Stimulated activated CD8-positive, alpha-beta memory T cell treated with anti-CD3 and anti-CD28 coated beads, Interleukin-15, amount 100 ng/mL, for 1 hour (primary cell): Measurements from ENCODE around the gene MTERF4.
"Not testable (repeated sequence)": the region's sequence is repeated elsewhere in the genome, so short reads cannot be mapped to it uniquely, and the experiment has no call there.

Source experiments
- DNase-seq: peaks from one replicate; pipeline ENCODE4 v3.0.0-alpha.2; 2020; ENCODE audit warnings: low read depth

MTERF4 gene

DNA sequence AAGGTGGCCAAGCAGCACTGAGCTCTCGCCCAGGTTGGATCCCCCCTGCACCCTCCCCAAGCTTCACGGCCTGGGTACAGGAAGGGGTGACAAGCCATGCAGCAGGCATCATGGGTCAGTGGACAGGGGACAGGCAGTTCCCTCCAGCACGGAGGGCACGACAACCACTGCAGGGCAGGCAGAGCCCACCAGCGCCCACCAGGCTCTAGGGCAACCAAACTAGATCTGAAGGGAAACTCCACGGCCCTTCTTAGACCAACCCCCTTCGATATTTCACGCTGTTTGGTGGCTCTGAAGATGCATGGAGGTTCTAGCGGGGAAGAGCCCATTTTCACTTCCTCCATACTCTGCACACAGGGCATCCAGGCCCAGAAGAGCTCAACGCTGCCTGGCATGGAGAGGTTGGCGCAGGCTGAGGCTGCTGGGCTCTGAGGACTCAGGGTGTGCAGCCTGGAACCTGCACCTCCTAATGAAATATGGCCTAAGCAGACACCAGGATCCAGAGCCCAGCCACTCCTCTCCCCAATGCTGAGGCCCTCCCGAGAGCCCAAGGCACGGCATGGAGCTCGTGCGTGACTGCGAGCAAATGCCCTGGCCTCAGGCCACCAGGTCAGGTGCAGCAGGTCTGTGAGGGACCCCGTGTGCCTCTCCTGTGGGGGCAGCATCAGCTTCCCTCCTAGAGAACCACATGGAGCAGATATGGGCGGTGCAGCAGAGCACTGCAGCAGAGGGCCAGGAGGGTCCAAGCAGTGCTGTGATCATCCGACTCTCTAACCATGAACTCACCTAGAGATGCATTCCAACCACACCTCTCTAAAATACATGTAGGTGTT is 8.7 kb upstream of the MTERF4 start:
- no peak for DNase-seq

DNA sequence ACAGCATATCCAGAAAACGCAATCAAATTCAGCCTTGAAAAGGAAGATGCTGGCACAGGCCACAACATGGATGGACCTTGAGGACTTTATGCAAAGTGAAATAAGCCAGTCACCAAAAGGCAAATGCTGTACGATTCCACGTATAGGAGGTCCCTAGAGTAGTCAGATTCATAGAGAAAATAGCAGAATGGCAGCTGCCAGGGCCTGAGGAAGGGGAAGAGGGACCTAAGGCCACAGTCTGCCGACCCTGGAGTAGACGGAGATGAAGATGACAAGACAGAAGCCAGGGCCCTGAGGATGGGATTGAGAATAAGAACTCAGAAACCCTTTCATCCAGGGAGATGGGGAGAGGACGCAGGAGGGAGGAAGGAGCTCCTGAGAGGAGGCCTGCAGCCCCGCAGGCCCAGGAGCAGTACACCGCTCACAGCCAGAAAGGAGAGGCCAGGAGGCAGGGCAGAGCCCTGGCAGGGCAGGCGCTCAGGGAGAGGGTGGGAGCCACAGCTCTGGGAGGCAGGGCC is 8.1 kb upstream of the MTERF4 start:
- no peak for DNase-seq

DNA sequence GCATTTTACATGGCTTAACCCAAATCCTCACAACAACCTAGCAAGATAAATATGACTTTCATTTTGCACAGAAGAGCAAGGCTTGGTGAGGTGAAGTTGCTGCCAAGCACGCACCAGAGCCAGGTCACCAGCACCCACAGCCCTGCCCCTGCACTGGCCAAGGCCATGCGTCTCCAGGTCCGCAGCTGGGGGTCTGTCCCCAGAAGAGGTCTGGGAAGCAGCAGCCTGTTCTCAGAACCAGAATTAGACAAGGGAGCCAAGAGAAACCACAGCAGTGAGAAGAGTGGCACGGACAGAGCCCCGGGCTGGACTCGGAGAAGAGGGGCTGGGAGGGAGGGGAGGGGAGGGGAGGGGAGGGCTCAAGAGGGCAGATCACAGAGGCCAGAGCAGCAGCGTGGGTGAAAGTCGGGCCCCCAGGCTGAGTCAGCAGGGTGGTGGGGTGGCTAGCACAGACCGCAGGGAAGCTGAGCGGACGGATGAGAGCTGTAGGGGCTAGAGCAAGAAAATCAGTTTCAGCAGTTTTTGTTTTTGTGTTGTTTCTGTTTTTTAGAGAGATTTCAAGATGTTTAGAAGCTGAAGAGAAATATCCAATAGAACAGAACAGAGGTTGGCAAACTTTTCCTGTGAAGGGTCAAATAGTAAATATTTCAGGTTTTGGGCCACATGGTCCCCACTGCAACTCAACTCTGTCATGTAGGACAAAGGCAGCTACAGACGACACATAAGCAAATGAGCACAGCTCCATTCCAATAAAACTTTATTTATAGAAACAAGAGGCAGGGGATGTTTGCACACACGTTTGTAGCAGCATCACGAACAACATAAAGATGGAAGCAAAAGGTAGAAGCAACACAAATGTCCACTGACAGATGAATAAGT is 7.4 kb upstream of the MTERF4 start:
- no peak for DNase-seq

DNA sequence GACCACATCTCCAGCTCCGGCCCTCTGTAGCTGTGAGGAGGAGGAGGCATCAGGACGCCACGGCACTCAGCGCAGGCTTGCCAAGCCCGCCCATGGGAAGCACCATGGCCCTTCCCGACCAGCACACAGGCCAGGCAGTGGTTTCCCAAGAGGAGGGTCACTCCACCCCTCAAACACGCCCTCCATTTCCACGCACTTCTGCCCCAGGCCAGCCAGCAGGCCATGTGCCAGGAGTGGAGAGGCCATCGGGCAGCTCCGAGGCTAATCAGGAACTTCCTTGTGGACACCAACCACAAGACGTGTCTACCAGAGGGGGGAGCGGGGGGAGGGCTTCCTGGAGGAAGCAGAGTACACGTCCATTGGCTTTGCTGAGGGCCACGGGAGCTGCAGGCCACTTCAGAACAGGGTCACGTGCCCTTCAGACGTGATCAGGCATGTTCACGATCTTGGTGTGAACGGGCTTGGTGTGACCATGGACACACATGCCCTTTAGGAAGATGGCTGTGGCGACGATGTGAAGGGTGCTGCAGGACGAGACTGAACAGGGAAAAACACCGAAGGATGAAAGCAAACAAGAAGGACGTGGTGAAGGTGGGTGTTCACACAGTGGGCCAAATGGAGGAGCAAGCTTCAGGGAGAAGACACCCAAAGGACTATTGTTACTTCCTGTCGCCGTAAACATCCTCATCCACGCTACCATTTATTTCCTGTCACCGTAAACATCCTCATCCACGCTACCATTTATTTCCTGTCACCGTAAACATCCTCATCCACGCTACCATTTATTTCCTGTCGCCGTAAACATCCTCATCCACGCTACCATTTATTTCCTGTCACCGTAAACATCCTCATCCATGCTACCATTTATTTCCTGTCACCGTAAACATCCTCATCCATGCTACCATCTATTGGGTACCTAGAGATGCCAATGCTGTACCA is 6.5 kb upstream of the MTERF4 start:
- no peak for DNase-seq

DNA sequence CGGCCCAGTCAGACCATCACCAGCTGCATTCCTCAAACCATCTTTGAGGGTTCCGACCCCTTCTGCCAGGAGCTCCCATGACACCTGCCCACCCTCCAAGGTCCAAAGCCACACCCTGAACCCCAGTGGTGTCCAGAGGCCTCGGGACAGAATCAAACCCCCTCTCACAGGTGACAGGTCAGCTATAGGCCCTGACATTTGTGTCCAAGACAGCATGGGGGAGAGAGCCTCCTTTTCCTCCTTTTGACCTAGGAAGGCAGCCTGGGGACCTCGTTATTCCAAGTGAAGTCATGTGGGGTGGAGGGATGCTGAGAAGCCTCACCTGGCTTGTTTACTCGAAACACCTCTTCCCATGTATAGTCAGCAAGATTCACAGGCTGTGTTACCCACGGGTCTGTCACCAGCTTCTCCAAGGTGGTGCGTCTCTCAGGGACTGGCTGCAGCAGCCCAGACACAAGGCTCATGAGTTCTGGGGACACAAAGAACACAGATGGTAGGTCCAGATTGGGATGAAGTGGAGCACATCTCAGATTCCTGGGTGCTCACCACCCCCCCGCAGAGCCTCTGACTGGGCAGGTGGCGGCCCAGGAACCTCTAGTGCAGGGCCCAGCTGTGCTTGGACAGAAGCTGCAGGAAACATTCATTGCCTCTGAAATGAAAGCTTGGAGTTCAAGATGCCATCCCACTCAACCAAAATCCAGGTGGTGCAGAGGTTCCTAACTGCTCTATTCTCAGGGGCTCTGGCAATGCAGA is 5.1 kb upstream of the MTERF4 start:
- no peak for DNase-seq

DNA sequence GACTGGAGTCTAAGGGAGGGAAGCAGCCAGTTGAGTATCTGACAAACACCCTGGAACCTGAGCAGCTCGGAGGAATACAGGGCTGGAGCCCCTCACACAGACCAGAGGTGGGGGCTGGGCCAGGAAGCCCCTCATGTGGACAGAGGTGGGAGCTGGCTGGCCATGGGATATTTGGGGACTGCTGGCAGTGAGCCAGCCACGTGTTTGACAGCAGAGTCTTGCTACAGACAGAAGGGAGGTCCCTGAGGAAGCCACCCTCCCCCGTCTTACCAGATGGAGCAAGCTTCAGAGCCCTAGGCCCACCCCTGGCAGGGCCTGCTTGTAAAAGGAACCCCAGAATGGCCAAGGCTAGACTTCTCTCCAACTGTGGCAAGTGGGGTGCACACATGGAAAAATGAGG is 3.6 kb upstream of the MTERF4 start:
- DNase-seq: no peak

DNA sequence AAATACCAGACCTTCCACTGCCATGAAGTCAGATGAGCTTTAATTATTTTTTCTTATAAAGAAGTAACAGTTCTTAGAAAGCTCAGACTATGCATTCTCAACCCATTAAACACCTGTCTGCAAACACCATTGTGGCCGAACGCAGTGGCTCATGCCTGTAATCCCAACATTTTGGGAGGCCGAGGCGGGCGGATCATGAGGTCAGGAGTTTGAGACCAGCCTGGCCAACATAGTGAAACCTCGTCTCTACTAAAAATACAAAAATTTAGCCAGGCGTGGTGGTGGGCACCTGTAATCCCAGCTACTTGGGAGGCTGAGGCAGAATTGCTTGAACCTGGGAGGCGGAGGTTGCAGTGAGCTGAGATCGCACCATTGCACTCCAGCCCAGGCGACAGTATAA is 2.5 kb upstream of the MTERF4 start:
- DNase-seq: not testable (repeated sequence)

DNA sequence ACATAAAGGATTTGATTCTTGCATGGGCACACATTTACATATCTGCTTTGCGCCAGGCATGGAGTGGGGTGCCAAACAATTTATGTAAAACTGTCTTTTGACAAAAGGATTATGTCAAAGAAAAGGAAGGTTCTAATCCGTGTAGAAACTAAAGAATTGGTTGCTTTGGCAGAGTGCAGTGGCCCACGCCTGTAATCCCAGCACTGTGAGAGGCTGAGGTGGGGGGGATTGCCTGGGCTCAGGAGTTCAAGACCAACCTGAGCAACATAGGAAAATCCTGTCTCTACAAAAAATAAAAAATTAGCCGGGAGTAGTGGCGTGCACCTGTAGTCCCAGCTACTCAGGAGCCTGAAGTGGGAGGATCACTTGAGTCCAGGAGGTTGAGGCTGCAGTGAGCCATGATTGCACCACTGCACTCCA is 1.1 kb upstream of the MTERF4 start:
- no peak for DNase-seq

DNA sequence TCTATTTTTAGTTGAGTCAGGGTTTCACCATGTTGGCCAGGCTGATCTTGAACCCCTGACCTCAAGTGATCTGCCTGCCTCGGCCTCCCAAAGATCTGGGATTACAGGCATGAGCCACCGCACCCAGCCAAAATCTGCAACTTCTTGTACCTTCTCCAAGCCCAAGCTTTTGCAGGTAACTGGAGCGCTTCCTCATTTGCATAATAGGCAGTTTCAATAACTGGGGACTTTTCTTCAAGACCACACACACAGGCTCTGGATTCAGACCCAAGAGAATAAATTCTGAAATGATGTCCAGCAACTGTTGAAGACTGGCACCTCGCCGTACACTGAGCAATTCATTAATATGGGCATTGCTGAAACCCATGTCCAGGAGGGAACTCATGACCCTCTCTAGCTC is 2.8 kb downstream of the MTERF4 start:
- no peak for DNase-seq

DNA sequence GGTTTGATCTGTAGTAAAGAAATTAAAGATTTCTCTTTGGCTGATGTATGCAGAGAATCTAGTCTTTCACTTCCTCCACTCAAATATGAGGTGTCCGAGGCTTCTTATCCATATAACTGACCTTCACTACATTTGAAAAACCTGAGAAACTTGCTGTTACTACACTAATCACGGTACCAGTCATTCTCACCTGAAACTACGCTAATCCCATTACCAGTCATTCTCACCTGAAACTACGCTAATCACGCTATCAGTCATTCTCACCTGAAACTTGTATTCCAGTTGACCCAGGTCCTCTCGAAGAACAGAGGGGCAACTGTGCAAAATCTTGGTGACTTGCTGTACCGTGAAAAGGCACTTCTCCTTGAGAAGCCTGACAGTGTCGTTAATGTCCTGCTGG is 5.1 kb downstream of the MTERF4 start:
- no peak for DNase-seq

DNA sequence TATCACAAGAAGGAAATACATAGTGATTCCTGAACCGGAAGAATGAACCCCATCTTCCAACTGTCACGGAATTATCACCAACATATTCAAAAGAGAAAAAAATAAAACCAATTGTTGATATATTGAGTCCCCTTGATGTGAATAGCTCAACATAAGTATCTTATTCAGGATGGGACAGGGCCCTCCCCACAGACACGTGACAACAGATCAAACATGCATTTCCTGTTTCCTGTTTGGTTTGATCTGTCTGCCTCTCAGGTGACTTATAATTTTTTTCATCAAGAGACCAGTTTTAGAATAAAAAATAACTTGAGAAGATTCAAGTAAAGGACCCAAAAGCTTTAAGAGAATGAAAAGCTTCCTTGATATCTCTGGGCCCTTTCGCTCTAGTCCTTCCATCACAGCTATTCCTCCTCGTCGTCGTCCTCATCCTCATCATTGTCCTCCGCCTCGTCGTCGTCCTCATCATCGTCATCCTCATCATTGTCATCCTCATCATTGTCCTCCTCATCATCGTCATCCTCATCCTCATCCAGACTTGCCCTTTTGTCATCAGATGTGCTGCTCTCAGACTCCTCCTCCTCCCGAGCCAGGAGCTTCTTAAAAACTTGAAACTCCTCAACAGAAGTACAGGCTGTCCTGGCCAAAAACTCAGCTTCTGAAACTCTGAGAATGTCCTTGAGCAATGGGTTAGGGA is 6.3 kb downstream of the MTERF4 start:
- no peak for DNase-seq

DNA sequence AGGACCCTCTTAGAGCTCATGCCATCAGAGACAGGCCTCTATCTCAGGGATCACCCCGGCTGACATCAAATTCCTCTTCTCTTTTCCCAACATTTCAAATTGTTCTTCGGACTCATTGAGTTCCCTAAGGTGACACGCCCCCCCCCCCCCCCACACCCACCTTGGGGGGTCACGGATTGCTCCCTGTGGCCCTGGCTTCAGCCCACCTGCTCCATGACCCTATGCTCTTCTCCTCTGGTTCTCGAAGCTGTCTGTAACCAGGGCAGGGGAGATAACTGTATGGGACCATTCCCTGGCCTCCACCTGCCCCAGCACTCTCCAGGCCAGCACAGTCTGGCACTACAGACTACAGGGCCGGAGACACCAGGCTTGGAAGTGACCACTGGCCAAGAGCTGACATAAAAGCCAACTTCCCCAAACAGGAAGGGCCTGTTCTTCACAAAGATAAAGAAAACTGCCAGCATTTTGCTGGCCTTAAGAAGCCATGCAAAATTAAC is 7.1 kb downstream of the MTERF4 start:
- DNase-seq: no peak

DNA sequence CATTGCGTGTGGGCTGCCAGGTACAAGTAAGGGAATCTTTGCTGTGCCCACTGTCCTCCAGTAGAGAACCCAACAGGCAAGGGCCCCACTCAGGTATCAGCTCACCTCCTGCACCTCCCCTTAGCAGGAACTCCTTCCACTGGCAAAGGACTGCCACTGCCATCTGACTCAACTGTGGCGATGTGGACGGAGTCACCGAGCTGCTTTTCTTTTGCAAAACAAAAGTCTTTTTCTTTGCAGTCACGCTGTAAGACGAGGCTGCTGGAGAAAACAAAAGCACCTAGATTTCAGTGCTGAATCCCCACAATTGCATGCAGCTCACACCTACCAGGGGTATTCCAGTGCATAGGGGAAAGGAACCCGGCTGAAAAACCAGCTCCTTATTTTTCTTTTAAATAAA is 7.9 kb downstream of the MTERF4 start:
- DNase-seq: no peak

DNA sequence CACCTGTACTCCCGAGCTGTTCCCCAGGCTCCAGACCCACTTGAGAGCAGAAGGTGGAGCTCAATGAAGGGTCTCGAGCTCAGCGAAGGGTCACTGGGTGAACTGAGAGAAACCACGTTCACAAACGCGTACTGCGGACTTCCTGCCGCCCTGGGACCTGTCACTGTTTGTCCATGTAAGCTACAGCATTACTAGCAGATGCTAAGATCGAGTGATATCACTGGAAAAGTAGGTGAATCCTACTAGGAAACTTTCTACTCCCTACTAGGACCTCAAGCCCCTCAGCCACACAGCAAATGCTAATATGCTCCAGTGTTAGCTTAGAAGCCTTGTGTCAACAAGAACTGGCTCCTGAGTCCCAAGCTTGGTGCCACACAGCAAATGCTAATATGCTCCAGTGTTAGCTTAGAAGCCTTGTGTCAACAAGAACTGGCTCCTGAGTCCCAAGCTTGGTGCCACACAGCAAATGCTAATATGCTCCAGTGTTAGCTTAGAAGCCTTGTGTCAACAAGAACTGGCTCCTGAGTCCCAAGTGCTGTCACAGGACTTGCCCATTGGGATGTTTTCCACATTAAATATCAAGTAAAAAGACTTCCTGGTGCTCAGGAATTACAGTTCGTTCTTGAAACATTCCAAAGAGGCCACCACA is 8.8 kb downstream of the MTERF4 start:
- DNase-seq: not testable (repeated sequence)

DNA sequence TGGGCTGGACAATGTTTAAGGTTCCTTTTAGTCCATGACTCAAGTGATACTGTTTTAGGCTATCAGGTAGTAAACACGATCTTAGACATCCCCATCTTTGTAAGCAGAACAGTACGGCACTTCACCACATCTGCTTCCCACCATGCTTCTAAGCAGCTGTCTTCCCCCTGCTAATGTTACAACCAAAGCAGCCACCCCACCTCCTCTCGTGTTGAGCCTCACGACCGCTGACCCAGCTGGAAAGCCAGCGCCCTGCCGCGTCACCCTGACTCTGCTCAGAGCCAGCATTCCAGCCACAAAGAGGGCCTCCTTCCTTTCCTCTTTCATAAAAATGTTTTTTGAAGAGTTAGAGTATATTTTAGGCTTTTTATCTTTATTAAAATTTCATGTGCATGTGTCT is 9.4 kb downstream of the MTERF4 start:
- DNase-seq: no peak

DNA sequence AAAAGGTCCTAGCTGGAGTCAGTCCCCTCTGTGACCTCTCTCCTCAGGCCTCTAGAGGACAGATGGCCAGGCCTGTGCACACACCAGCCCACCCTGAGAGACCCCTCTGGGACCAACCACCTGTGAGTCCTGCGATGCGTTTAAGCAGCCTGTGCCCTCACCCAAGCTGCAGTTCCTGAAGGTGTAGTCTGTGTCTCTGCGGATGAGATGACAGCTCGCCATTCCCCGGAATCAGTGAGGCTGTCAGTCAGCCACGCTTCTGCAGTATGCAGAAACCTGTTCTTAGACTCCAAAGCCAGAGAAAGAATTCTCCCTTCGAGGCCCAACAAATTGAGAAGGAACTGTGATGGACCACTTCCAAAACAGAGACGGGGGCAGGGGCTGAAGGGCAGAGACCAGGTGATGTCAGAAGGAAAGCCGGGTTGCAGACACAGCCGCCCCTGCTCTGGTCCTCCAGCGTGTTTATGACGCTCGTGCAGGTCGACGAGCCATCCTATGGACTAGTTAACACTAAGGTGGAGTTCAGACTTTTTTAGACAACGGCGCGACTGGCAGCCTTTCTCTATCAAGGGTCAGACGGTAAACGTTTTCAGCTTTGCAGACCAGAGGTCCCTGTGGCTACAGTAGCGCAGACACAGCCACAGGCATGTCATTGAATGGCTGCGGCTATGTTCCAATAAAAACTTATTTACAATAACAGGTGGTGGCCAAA is 10.2 kb downstream of the MTERF4 start:
- no peak for DNase-seq

DNA sequence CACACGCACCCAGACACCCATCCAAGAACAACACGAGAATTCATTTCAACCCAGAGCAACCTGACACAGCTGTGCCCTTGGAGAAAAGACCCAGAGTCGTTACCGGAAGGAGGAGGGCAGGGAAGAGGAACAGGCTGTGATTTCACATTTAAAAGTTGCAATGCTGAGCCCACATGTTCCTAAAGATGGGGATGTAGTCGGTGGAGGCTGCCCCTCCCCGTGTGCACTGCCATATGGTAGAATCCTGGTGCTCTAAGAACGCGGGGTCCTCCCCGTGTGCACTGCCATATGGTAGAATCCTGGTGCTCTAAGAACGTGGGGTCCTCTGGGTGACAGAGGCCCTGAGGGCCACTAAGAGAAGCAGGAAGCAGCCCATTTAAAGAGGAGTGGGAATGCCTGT is 10.9 kb downstream of the MTERF4 start:
- DNase-seq: no peak

DNA sequence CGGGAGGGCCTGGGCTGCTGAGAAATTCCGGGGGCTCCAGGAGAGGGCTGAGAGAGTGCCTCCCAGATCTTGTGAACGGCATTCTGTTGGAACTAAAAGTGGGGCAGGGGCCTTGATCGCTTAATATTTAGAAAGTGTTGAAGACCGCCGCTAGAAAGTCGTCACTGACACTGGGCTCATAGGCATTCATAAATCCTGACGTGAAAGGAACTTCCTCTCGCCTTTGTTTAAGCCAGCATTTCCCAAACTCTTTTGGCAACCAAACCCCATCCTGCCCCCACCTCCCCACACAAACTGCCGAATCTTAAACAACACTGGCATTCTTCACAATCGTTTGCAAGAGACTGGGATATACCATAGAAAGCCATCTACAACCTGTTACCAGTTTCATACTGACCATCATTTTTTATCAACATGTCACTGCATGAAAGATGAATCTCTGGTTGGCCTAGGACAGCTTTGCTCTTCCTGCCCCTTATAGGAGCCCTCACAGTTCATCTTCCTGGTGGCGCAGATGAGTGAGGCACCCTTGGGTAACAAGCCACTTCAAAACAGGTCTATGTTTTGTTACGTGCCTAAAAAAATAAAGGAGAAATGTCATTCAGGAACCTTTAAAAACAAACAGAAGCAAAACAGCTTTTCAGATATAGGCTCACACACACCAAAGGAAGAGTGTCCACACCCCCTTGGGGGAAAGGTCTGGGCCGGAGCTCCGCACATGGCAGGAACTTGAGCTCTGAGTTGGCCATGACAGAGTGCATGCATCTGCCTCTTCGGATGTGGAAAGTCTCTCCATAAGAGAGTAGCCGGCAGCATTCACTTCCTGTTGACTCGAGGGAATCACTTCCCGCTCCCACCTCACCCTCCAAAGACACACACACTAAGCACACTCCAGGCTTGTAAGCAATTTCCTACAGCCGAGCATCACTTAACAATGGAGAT is 13.0 kb downstream of the MTERF4 start:
- no peak for DNase-seq
